Subcutaneous adipose tissue (tissue), 4 donors: ENCODE data around the gene TCN2. TPM values are rescaled to one million over a fixed set of nuclear protein-coding genes. Genes with fewer than 3 reads are reported as not detected.

ENCODE experiments used
- CTCF ChIP-seq: fragments of 450-650 bp; IDR thresholded peaks from one replicate; pipeline ENCODE4 v1.5.1; 2016; ENCODE audit warnings: low read depth, mild to moderate bottlenecking, control low read depth, antibody characterized with exemption, moderate library complexity
- total RNA-seq, 4 donors: library from RNA; depleted of rRNA; stranded (reverse); fragments of >200 nt; gene quantifications; one replicate each; pipeline ENCODE4 v1.1.0, GENCODE V29; 2016

TCN2 gene
- total RNA-seq, 4 donors from 2014 or later, result 50.9 to 142 (median 59.0) TPM

DNA sequence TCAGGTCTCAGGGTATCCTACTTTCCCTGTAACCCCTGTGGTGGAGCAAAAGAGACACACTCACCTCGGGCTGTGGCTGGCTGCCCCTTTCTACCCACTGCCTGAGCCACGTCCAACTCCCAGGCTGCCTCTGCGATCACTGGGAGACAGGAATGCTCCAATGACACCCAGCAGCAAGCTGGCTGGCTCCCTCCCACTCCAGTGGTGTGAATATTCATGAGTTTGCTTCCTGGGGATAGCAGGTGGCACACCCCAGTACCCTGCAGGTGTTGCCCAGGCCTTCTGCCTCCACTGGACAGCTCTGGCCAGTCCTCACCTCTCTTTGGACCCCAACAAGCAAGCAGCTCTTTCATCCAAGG lies 42.2 kb upstream of the TCN2 start:
- TF ChIP-seq CTCF, result no peak

- no peak for TF ChIP-seq CTCF
These were observed 41.6 kb upstream of the TCN2 start for GRCh38 chr22:30565341-30565740.

DNA sequence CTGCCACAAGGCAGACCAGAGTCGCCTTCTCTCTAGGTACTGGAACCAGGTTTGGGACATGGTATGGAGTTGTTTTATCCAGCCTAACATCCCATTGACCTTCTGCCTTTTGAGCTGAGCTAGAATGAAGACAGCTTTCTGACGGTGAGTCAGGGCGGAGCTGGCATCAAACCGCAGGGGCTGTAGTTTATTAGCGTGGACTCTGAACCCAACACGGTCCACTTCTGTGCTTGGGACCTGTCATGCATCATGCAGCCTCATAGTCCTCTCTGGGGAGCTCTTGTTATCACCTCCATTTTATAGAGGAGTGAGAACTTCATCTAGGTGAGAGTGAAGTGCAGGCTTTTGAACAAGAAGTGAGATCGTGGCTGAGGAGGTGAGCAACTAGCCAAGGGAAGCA lies 40.8 kb upstream of the TCN2 start:
- no peak for TF ChIP-seq CTCF

- no peak for TF ChIP-seq CTCF
These were observed 38.7 kb upstream of the TCN2 start for GRCh38 chr22:30568137-30568805.

DNA sequence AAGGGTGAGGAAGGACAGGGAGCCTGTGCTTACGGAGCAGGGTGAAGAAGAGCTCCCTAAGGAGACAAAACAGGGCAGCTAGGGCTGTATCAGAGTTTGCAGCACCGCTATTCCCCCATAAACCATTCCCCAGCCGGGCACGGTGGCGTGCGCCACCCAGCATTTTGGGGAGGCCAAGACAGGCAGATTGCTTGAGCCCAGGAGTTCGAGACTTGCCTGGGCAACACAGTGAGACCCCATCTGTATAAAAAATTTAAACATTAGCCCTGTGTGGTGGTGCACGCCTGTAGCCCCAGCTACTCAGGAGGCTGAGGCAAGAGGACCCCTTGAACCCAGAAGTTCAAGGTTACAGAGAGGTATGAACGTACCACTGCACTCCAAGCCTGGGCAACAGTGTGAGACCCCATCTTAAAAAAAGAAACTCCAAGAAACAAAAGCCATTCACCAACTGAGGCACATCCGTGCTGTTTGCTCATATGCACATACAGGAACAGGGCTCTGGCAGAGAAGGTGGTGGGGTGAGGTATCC lies 37.2 kb upstream of the TCN2 start:
- TF ChIP-seq CTCF, result no peak

DNA sequence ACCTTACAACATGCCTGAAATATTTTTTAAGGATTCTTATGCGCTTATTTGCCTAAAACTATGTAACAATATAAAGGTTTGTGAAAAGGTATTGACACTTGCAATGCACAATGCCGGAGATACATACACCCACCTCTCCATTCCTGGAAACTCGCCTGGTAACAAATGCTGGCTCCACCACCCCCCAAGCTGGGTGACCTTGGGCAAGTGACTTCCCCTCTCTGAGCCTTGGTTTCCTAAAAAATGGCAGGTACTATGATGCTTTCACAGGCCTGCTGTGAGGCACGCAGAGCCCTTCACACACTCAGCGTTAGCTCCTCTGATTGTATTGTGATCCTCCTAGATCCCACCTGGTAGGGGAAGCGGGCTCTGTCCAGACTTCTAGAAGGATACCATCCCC lies 34.8 kb upstream of the TCN2 start:
- no peak for TF ChIP-seq CTCF

GRCh38 chr22:30572840-30573593 lies 34.0 kb upstream of the TCN2 start:
- TF ChIP-seq CTCF, result no peak
